CD4-positive, alpha-beta T cell (primary cell): ENCODE results near the gene SSUH2. TPM values are rescaled to one million over a fixed set of nuclear protein-coding genes. Genes with fewer than 3 reads are reported as not detected.

Experiments
- ATAC-seq: fragments of 200-7000 bp; cut with Tn5 transposase; one replicate; pipeline ENCODE4 v1.10.0; 2022; ENCODE audit warnings: mild to moderate bottlenecking; ENCODE audit not compliant: poor library complexity
- CTCF ChIA-PET: fragments of 350-600 bp; sonication (Branson Sonifier 250); formaldehyde crosslinking; loops from one replicate; lab custom pipeline; 2021; ENCODE audit warnings: antibody characterized with exemption, inconsistent platforms; lab: Charles Lee
- POLR2A ChIA-PET: fragments of 350-600 bp; sonication (Branson Sonifier 250); formaldehyde crosslinking; loops from one replicate; lab custom pipeline; 2021; ENCODE audit warnings: antibody characterized with exemption, inconsistent platforms; lab: Charles Lee
- DNase-seq, 14 experiments: peaks; one replicate each; pipeline ENCODE4 v3.0.0-alpha.2; 2013 to 2020; ENCODE audit warnings: mixed read lengths in 2 of 14
- H3K27ac ChIP-seq, 2 donors: one replicate each; pipeline versions ENCODE4 v1.5.1 to v1.7.0; 2013; ENCODE audit warnings: low read length in 2 of 2, low read depth in 1 of 2, mild to moderate bottlenecking in 1 of 2
- H3K27me3 ChIP-seq, 2 experiments: 1 replicate in 1 of 2; 2 replicates in 1 of 2; pipeline versions ENCODE4 v1.6.1 to v1.7.0; 2013; ENCODE audit warnings: low read length in 2 of 2, control low read depth in 1 of 2, mild to moderate bottlenecking in 1 of 2, moderate library complexity in 1 of 2; ENCODE audit not compliant: insufficient read depth in 2 of 2, control insufficient read depth in 1 of 2
- H3K36me3 ChIP-seq: one replicate; pipeline ENCODE4 v1.6.1; 2013; ENCODE audit warnings: low read length, control low read depth; ENCODE audit not compliant: insufficient read depth
- H3K4me1 ChIP-seq: one replicate; pipeline ENCODE4 v1.6.1; 2013; ENCODE audit warnings: low read length, control low read depth; ENCODE audit not compliant: insufficient read depth
- H3K4me3 ChIP-seq: one replicate; pipeline ENCODE4 v1.5.1; 2013; ENCODE audit warnings: mild to moderate bottlenecking, low read length, moderate library complexity
- H3K9me3 ChIP-seq, 2 experiments: 1 replicate in 1 of 2; 2 replicates in 1 of 2; pipeline versions ENCODE4 v1.6.1 to v1.7.0; 2013; ENCODE audit warnings: low read length in 2 of 2, mild to moderate bottlenecking in 2 of 2, control low read depth in 1 of 2, moderate library complexity in 1 of 2; ENCODE audit not compliant: control insufficient read depth in 1 of 2, insufficient read depth in 1 of 2
- H3K27ac Mint-ChIP-seq: one replicate; pipeline ENCODE4 v1.8.0; 2020; ENCODE audit warnings: mixed read lengths
- H3K27me3 Mint-ChIP-seq: one replicate; pipeline ENCODE4 v1.8.0; 2021; ENCODE audit warnings: mixed read lengths
- H3K36me3 Mint-ChIP-seq: one replicate; pipeline ENCODE4 v1.8.0; 2021; ENCODE audit warnings: low read depth, mixed read lengths
- H3K4me1 Mint-ChIP-seq: one replicate; pipeline ENCODE4 v1.8.0; 2021; ENCODE audit warnings: low read depth, mixed read lengths
- H3K4me3 Mint-ChIP-seq: one replicate; pipeline ENCODE4 v1.8.0; 2020; ENCODE audit warnings: mild to moderate bottlenecking, mixed read lengths
- H3K9me3 Mint-ChIP-seq: one replicate; pipeline ENCODE4 v1.8.0; 2020; ENCODE audit warnings: mixed read lengths
- CTCF ChIP-seq: fragments of 200-600 bp; IDR thresholded peaks from one replicate; pipeline ENCODE4 v1.8.0; 2022; ENCODE audit warnings: antibody characterized with exemption, mild to moderate bottlenecking
- intact Hi-C, 2 experiments: fragments of 100-400 bp; cut with DNase I in 1 of 2; cut with micrococcal nuclease in 1 of 2; formaldehyde crosslinking; loops; one replicate each; pipeline versions ENCODE4 v1.15.1 to v1.9.0; 2023 to 2025; cut with DNase I, micrococcal nuclease
- total RNA-seq, 174 experiments: library from RNA in 2 of 174; stranded (reverse) in 2 of 174; gene quantifications; one replicate each; pipeline ENCODE4 v1.2.3 and lab custom pipeline; 2021 to 2026

SSUH2 gene
- total RNA-seq, 2 experiments from 2014 or later, result not detected

- no peak overlapping the region for H3K27ac Mint-ChIP-seq
- intact Hi-C loops, result no loop called here
- POLR2A ChIA-PET, result no interaction called here
- Histone ChIP-seq H3K36me3 (no peaks in the 10 kb centered on the region), H3K27ac (no peak overlapping the region), H3K9me3 (peaks cover 0 to 12% of the 10 kb centered on the region in 2 experiments), H3K27me3 (peaks cover 0 to 11% of the 10 kb centered on the region in 2 experiments), H3K4me3 (no peak overlapping the region), H3K4me1 (no peaks in the 10 kb centered on the region)
- ATAC-seq, result no peak
- DNase-seq, result no peak
- H3K9me3 Mint-ChIP-seq, result no peaks in the 10 kb centered on the region
- no peaks in the 10 kb centered on the region for H3K4me1 Mint-ChIP-seq
- CTCF ChIA-PET, result no interaction called here
- H3K27me3 Mint-ChIP-seq, result peaks cover 34% of the 10 kb centered on the region
- no peak overlapping the region for H3K4me3 Mint-ChIP-seq
- H3K36me3 Mint-ChIP-seq, result no peaks in the 10 kb centered on the region
- no peak for TF ChIP-seq CTCF
Measured at GRCh38 chr3:8652324-8652987, 7.9 kb upstream of the SSUH2 start.

DNA sequence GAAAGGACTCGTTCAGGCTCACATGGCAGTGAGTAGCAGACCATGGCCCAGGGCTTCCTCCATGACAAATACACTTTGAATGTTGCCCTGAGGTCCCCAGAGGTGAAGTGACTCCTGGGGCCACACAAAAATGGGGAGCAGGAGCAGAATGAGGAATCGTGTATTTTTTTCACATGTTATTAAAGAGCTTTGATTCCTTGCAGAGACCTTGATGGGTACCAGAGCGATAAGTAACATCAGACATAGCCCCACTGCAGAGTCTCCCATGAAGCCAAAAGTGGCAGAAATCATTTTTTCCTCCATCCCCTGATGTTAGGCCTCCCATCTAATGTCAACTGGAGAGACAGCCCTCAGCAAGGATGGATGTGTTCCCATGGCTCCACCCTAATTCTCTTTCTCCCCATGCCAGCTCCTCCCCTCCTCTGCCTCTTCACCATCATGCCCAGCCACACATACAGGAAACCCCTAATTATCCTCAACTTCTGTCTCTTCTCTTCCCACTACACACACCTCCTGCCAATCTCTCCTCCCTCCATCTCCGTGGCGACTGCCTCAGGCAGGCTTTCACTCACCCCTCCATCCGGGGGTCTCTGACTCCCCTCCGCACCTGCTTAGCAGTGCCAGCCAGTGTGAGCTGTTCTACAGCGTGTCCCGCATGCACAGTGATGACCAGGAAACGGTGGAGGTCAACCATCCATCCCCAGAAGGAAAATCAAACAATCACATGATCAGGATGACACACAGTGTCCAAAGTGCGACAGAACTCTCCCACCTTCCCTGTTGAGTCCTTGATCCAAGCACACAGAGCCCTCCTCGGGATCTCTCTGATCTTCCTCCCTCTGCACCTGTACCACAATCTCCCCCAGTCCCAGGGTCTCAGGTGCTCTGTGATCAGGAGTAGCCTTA, 7.1 kb upstream of the SSUH2 start:
- no peak overlapping the region for H3K4me3 Mint-ChIP-seq
- no peak for TF ChIP-seq CTCF
- DNase-seq, result no peak
- H3K4me1 ChIP-seq, result no peaks in the 10 kb centered on the region
- H3K27me3 Mint-ChIP-seq, result peaks cover 28% of the 10 kb centered on the region
- H3K27ac Mint-ChIP-seq, result no peak overlapping the region
- intact Hi-C loops, result no loop called here
- no peaks in the 10 kb centered on the region for H3K9me3 Mint-ChIP-seq
- no peaks in the 10 kb centered on the region for H3K4me1 Mint-ChIP-seq
- POLR2A ChIA-PET, result no interaction called here
- H3K27me3 ChIP-seq, result peaks cover 0 to 11% of the 10 kb centered on the region in 2 experiments
- H3K4me3 ChIP-seq, result no peak overlapping the region
- no peak for ATAC-seq
- H3K27ac ChIP-seq, result no peak overlapping the region
- CTCF ChIA-PET, result no interaction called here
- H3K9me3 ChIP-seq, result peaks cover 0 to 13% of the 10 kb centered on the region in 2 experiments
- no peaks in the 10 kb centered on the region for H3K36me3 Mint-ChIP-seq
- no peaks in the 10 kb centered on the region for H3K36me3 ChIP-seq

- H3K36me3 ChIP-seq, result no peaks in the 10 kb centered on the region
- no peak overlapping the region for H3K27ac Mint-ChIP-seq
- no peaks in the 10 kb centered on the region for H3K4me1 ChIP-seq
- H3K9me3 Mint-ChIP-seq, result no peaks in the 10 kb centered on the region
- H3K27ac ChIP-seq, result no peak overlapping the region
- intact Hi-C loops, result no loop called here
- DNase-seq, result no peak
- H3K4me3 Mint-ChIP-seq, result no peak overlapping the region
- no peak for ATAC-seq
- H3K4me1 Mint-ChIP-seq, result no peaks in the 10 kb centered on the region
- no peak for TF ChIP-seq CTCF
- peaks cover 0 to 8% of the 10 kb centered on the region in 2 experiments for H3K27me3 ChIP-seq
- ChIA-PET CTCF (no interaction called here), POLR2A (no interaction called here)
- no peak overlapping the region for H3K4me3 ChIP-seq
- H3K27me3 Mint-ChIP-seq, result peaks cover 35% of the 10 kb centered on the region
- peaks cover 0 to 13% of the 10 kb centered on the region in 2 experiments for H3K9me3 ChIP-seq
- H3K36me3 Mint-ChIP-seq, result no peaks in the 10 kb centered on the region
Measured at GRCh38 chr3:8650583-8651416, 6.2 kb upstream of the SSUH2 start.
